Heart left ventricle (tissue), 13 donors: ENCODE measurements around the gene KCTD15.

Experiments
- CTCF ChIP-seq, 12 donors: fragments of 200-600 bp; sonication (generic) in 4 of 12; IDR thresholded peaks; one replicate each; pipeline versions ENCODE4 v1.5.0 to v1.8.0; 2018 to 2022; ENCODE audit warnings: antibody characterized with exemption in 12 of 12, mild to moderate bottlenecking in 5 of 12
- POLR2A ChIP-seq, 2 donors: fragments of 450-650 bp; IDR thresholded peaks; one replicate each; pipeline ENCODE4 v1.6.1; 2017; ENCODE audit warnings: antibody characterized with exemption in 2 of 2, mild to moderate bottlenecking in 2 of 2, moderate library complexity in 2 of 2
- donor health status: ischemic (EF 13 %, LVEDD 7.1; RV severe dilation, severe dysfunction).
- donor health status: DM: no; HTN: yes; CAD: no.
- donor health status: DM: no; HTN: no; CAD: no.
- donor health status: ischemic (EF 25% LVEDD 6.9; RV normal size, moderate dysfunction).
- donor health status: ischemic (EF 25% LVEDD 5.7; RV mildly dilated, moderate dysfunction).
- donor health status: ischemic (EF 35%, LVEDD 5.7; RV mildly dilated, moderate dysfunction).
- donor health status: nonischemic (EF 11% LVEDD 7.7; RV severe dilation, severe dysfunction).
- donor health status: DM: yes; HTN: yes; CAD: no.
- donor health status: PGD.
- donor health status: ischemic (EF 29% LVEDD 5.4; RV normal size, mild dysfunction).
- donor health status: nonischemic (EF 23%, LVEDD 6.1; RV moderate dilation, normal function).

DNA sequence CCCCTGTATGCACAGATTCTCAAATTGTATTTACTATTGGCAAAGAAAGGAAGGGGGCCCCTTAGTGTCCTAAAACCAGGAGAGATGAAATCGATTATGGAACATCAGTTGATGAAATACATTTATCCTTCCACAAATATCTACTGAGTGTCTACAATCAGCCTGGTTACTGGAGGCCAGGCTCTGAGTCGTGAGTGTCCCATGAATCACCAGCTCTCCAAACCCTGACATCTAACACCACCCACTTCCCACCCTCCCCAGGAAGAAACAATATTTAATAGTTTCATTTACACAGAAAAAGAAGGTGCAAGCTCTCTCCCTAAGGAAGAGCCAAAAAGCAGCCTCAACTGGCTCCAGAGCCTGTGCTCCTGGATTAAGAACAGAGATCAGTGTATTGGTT is 25.2 kb downstream of the KCTD15 start:
- TF ChIP-seq CTCF (IDR thresholded peaks at IDR 0.05) (no peak), POLR2A (IDR thresholded peaks at IDR 0.05) (no peak)
